Measurements from ENCODE around the gene RNF227.

- TF ChIP-seq CTCF (conservative IDR thresholded peaks at IDR 0.05; ENCODE audit: low read length) (no peak), EZH2phosphoT487 (IDR thresholded peaks at IDR 0.05; ENCODE audit: borderline replicate concordance) (no peak)
These were observed 30.4 kb upstream of the RNF227 start for GRCh38 chr17:7946441-7946840.
